WTC11 (cell line): ENCODE data around the gene XRCC1. TPM values are rescaled to one million over a fixed set of nuclear protein-coding genes. Genes with fewer than 3 reads are reported as not detected.
A peak's percentile ranks its signal among the peaks of the same experiment; 100 is the strongest.

Experiments used
- ATAC-seq: fragments of 200-7000 bp; cut with Tn5 transposase; 2 replicates; pipeline ENCODE4 v1.10.0; 2021; ENCODE audit warnings: mild to moderate bottlenecking, moderate library complexity
- CTCF ChIA-PET: fragments of 300-600 bp; sonication (Branson Sonifier 250); formaldehyde crosslinking; loops from one replicate; lab custom pipeline; 2021; ENCODE audit warnings: antibody characterized with exemption; lab: Charles Lee
- POLR2A ChIA-PET: fragments of 350-600 bp; sonication (Branson Sonifier 250); formaldehyde crosslinking; loops from one replicate; lab custom pipeline; 2021; ENCODE audit warnings: antibody characterized with exemption; lab: Charles Lee
- DNase-seq: peaks from one replicate; pipeline ENCODE4 v3.0.0; 2021; ENCODE audit warnings: low spot score
- H3K27ac Mint-ChIP-seq: 2 replicates; pipeline ENCODE4 v1.8.0; 2021; ENCODE audit warnings: mixed read lengths
- H3K27me3 Mint-ChIP-seq: 2 replicates; pipeline ENCODE4 v1.8.0; 2021; ENCODE audit warnings: low read depth, mild to moderate bottlenecking, moderate library complexity, mixed read lengths
- H3K36me3 Mint-ChIP-seq: 2 replicates; pipeline ENCODE4 v1.8.0; 2021; ENCODE audit warnings: mixed read lengths
- H3K4me1 Mint-ChIP-seq: 2 replicates; pipeline ENCODE4 v1.8.0; 2022; ENCODE audit warnings: mixed read lengths
- H3K4me3 Mint-ChIP-seq: 2 replicates; pipeline ENCODE4 v1.8.0; 2021; ENCODE audit warnings: mild to moderate bottlenecking, moderate library complexity, mixed read lengths
- H3K9me3 Mint-ChIP-seq: 2 replicates; pipeline ENCODE4 v1.8.0; 2021; ENCODE audit warnings: mixed read lengths
- ARID4B ChIP-seq: sonication (generic); formaldehyde crosslinking; IDR thresholded peaks from 2 replicates; pipeline ENCODE4 v1.8.0; 2023; ENCODE audit warnings: missing genetic modification reagents, mild to moderate bottlenecking, borderline replicate concordance
- ATF6 ChIP-seq: sonication (generic); formaldehyde crosslinking; IDR thresholded peaks from 2 replicates; pipeline ENCODE4 v1.8.1; 2023; ENCODE audit warnings: mild to moderate bottlenecking, missing genetic modification reagents
- E2F1 ChIP-seq: sonication (generic); formaldehyde crosslinking; IDR thresholded peaks from 2 replicates; pipeline ENCODE4 v1.8.0; 2022; ENCODE audit warnings: mild to moderate bottlenecking, missing genetic modification reagents
- E2F5 ChIP-seq: sonication (generic); formaldehyde crosslinking; IDR thresholded peaks from 2 replicates; pipeline ENCODE4 v1.8.1; 2022; ENCODE audit warnings: mild to moderate bottlenecking, moderate library complexity, missing genetic modification reagents
- FOXK1 ChIP-seq: sonication (generic); formaldehyde crosslinking; IDR thresholded peaks from 2 replicates; pipeline ENCODE4 v1.8.0; 2022; ENCODE audit warnings: mild to moderate bottlenecking, moderate library complexity, missing genetic modification reagents
- FOXP1 ChIP-seq: sonication (generic); formaldehyde crosslinking; IDR thresholded peaks from 2 replicates; pipeline ENCODE4 v1.8.0; 2022; ENCODE audit warnings: missing genetic modification reagents, mild to moderate bottlenecking, moderate library complexity, borderline replicate concordance
- HMGA2 ChIP-seq: fragments of 250-450 bp; sonication (Bioruptor Pico); IDR thresholded peaks from 2 replicates; pipeline ENCODE4 v1.4.0; 2021; ENCODE audit warnings: mild to moderate bottlenecking, moderate library complexity
- JAZF1 ChIP-seq: fragments of 250-450 bp; sonication (Bioruptor Pico); IDR thresholded peaks from 2 replicates; pipeline ENCODE4 v1.9.0; 2021; ENCODE audit warnings: moderate library complexity, mild to moderate bottlenecking, inconsistent platforms
- NR3C1 ChIP-seq: sonication (generic); formaldehyde crosslinking; conservative IDR thresholded peaks from 2 replicates; pipeline ENCODE4 v1.8.1; 2023; ENCODE audit warnings: low read depth, mild to moderate bottlenecking, missing genetic modification reagents
- SMAD3 ChIP-seq: sonication (generic); formaldehyde crosslinking; IDR thresholded peaks from 2 replicates; pipeline ENCODE4 v1.8.0; 2022; ENCODE audit warnings: missing genetic modification reagents, mild to moderate bottlenecking, borderline replicate concordance
- USF2 ChIP-seq: sonication (generic); formaldehyde crosslinking; IDR thresholded peaks from 2 replicates; pipeline ENCODE4 v1.8.1; 2023; ENCODE audit warnings: mild to moderate bottlenecking, missing genetic modification reagents, moderate library complexity
- ZBTB21 ChIP-seq: sonication (generic); formaldehyde crosslinking; IDR thresholded peaks from 2 replicates; pipeline ENCODE4 v1.8.1; 2023; ENCODE audit warnings: mild to moderate bottlenecking, missing genetic modification reagents, borderline replicate concordance
- ZNF263 ChIP-seq: sonication (generic); formaldehyde crosslinking; IDR thresholded peaks from 2 replicates; pipeline ENCODE4 v1.8.1; 2022; ENCODE audit warnings: low read depth, mild to moderate bottlenecking, moderate library complexity, missing genetic modification reagents
- ZNF532 ChIP-seq: fragments of 250-450 bp; sonication (Bioruptor Pico); IDR thresholded peaks from 2 replicates; pipeline ENCODE4 v1.9.0; 2021; ENCODE audit warnings: mild to moderate bottlenecking, borderline replicate concordance
- total RNA-seq: library from RNA; stranded (reverse); gene quantifications from 3 replicates; pipeline ENCODE4 v1.2.3, GENCODE V29; 2021

The XRCC1 gene
- total RNA-seq, 1 experiment from 2014 or later, result 48.3 TPM

GRCh38 chr19:43619262-43620060, 44.1 kb upstream of the XRCC1 start, which contains the start of gene ZNF428 (continued):
- TF ChIP-seq NR3C1, result no peak
- peak; percentile 92 for TF ChIP-seq FOXP1 (CRISPR knock-in tag)
- no peak for TF ChIP-seq JAZF1 (CRISPR knock-in tag)

- CTCF ChIA-PET, result interaction anchor here (1.6 kb wide), 1 partner anchor 50 kb away, joined by 3 read pairs; no protein-coding TSS in a partner anchor
- TF ChIP-seq ARID4B (CRISPR knock-in tag) (0 out of 2 replicates have a peak, but pooled peaks have one; percentile 33), FOXK1 (CRISPR knock-in tag) (peak; percentile 33; the same call in 1 of the 2 replicates), SMAD3 (CRISPR knock-in tag) (0 out of 2 replicates have a peak, but pooled peaks have one; percentile 48), ZNF532 (CRISPR knock-in tag) (0 out of 2 replicates have a peak, but pooled peaks have one; percentile 45), ATF6 (CRISPR knock-in tag) (no peak)
- TF ChIP-seq, all 79 proteins: peak for 4
- H3K36me3 Mint-ChIP-seq, result peaks cover 5% of the 10 kb centered on the region
- ATAC-seq (peak; percentile 14), DNase-seq (no peak)
- 0 out of 2 replicates have a peak, but pooled peaks cover 5% of the 10 kb centered on the region for H3K9me3 Mint-ChIP-seq
- H3K27ac Mint-ChIP-seq, result peak overlapping the region; percentile 91
- H3K4me1 Mint-ChIP-seq, result peaks cover 18% of the 10 kb centered on the region
- POLR2A ChIA-PET, result no interaction called here
- H3K27me3 Mint-ChIP-seq, result no peaks in the 10 kb centered on the region
- peak overlapping the region; percentile 74 for H3K4me3 Mint-ChIP-seq
Measured at GRCh38 chr19:43618921-43619261, 43.6 kb upstream of the XRCC1 start.

- Mint-ChIP-seq H3K4me1 (peaks cover 12% of the 10 kb centered on the region), H3K9me3 (peaks cover 23% of the 10 kb centered on the region), H3K27me3 (no peaks in the 10 kb centered on the region; the same call in 1 of the 2 replicates), H3K4me3 (no peak overlapping the region), H3K27ac (no peak overlapping the region), H3K36me3 (peaks cover 24% of the 10 kb centered on the region)
- DNase-seq, result no peak
- CTCF ChIA-PET, result interaction anchor here (1.2 to 1.6 kb wide), 2 partner anchors 22 to 51 kb away, joined by 3 to 5 read pairs; no protein-coding TSS in a partner anchor
- no peak for ATAC-seq
- POLR2A ChIA-PET, result no interaction called here
- TF ChIP-seq HMGA2 (CRISPR knock-in tag), result no peak
- no peak for TF ChIP-seq E2F5 (CRISPR knock-in tag)
- TF ChIP-seq USF2 (CRISPR knock-in tag), result no peak
- TF ChIP-seq ZNF263 (CRISPR knock-in tag), result no peak
- no peak for TF ChIP-seq FOXP1 (CRISPR knock-in tag)
- TF ChIP-seq E2F1 (CRISPR knock-in tag), result no peak
- TF ChIP-seq ZBTB21 (CRISPR knock-in tag), result no peak
Measured at GRCh38 chr19:43616954-43617353, 41.6 kb upstream of the XRCC1 start.
